Endothelial cell of umbilical vein (primary cell): ENCODE data around the gene SELENOT. TPM values are rescaled to one million over a fixed set of nuclear protein-coding genes. Genes with fewer than 3 reads are reported as not detected.

ENCODE experiments used
- BruUV-seq: library from RNA; stranded (reverse); fragments of 400-500 nt; replicated peaks from 2 replicates; lab custom pipeline; 2021; lab: Mats Ljungman, UMichigan
- CTCF ChIA-PET: fragments of 300-600, 350-600 bp; sonication (Branson Sonifier 250); formaldehyde crosslinking; loops from one replicate; lab custom pipeline; 2021; ENCODE audit warnings: antibody characterized with exemption, inconsistent platforms; lab: Charles Lee
- POLR2A ChIA-PET: fragments of 300-600, 350-600 bp; sonication (Branson Sonifier 250); formaldehyde crosslinking; loops from one replicate; lab custom pipeline; 2021; ENCODE audit warnings: antibody characterized with exemption, inconsistent platforms; lab: Charles Lee
- DNase-seq: peaks from one replicate; pipeline ENCODE4 v3.0.0-alpha.2; 2011; ENCODE audit warnings: low read depth, low spot score
- FAIRE-seq: peaks from 2 replicates; lab custom pipeline; 2011; peaks lifted over from hg19 to GRCh38; lab: Jason Lieb, UNC
- H2AFZ ChIP-seq: 2 replicates; pipeline ENCODE4 v1.6.0; 2012; ENCODE audit warnings: low read depth, low read length, control low read depth, inconsistent platforms
- H3K27ac ChIP-seq: 2 replicates; pipeline ENCODE4 v1.5.1; 2011; ENCODE audit warnings: low read depth, mild to moderate bottlenecking, control low read depth, low read length, moderate library complexity; ENCODE audit not compliant: insufficient read depth
- H3K27me3 ChIP-seq, 2 experiments: 2 replicates each; pipeline versions ENCODE4 v1.6.0 to v1.6.1; 2011; ENCODE audit warnings: low read length in 2 of 2, mixed read lengths in 1 of 2; ENCODE audit not compliant: control insufficient read depth in 2 of 2, insufficient read depth in 2 of 2
- H3K36me3 ChIP-seq, 2 experiments: 2 replicates in 1 of 2; 3 replicates in 1 of 2; pipeline ENCODE4 v1.5.1; 2011; ENCODE audit warnings: low read length in 2 of 2, mild to moderate bottlenecking in 1 of 2, moderate library complexity in 1 of 2; ENCODE audit not compliant: control insufficient read depth in 2 of 2, insufficient read depth in 2 of 2; ENCODE audit errors: extremely low read depth in 1 of 2
- H3K4me1 ChIP-seq: 3 replicates; pipeline ENCODE4 v1.5.1; 2011; ENCODE audit warnings: mild to moderate bottlenecking, low read length; ENCODE audit not compliant: control insufficient read depth, insufficient read depth; ENCODE audit errors: extremely low read depth
- H3K4me2 ChIP-seq: 2 replicates; pipeline ENCODE4 v1.6.1; 2011; ENCODE audit warnings: low read length, control low read depth, mixed read lengths; ENCODE audit not compliant: insufficient read depth
- H3K4me3 ChIP-seq, 3 experiments: fragments of 200-600 bp in 1 of 3; sonication (generic), shearing (Covaris generic) in 1 of 3; replicated peaks in 1 of 3; 2 replicates each; pipeline ENCODE4 v1.5.1; 2011 to 2016; ENCODE audit warnings: control low read depth in 3 of 3, low read length in 3 of 3, mild to moderate bottlenecking in 2 of 3, inconsistent platforms in 1 of 3, low read depth in 1 of 3, moderate library complexity in 1 of 3; ENCODE audit not compliant: insufficient read depth in 1 of 3
- H3K79me2 ChIP-seq: 2 replicates; pipeline ENCODE4 v1.6.0; 2012; ENCODE audit warnings: low read length, inconsistent platforms; ENCODE audit not compliant: control insufficient read depth, insufficient read depth
- H3K9ac ChIP-seq: replicated peaks from 2 replicates; pipeline ENCODE3; 2011; ENCODE audit warnings: low read length, control low read depth; ENCODE audit not compliant: insufficient read depth; ENCODE audit errors: extremely low read depth
- H3K9me1 ChIP-seq: replicated peaks from 3 replicates; pipeline ENCODE4 v1.6.0; 2011; ENCODE audit warnings: mild to moderate bottlenecking, low read length; ENCODE audit not compliant: control insufficient read depth, insufficient read depth; ENCODE audit errors: extremely low read depth
- H3K9me3 ChIP-seq: replicated peaks from 2 replicates; pipeline ENCODE4 v1.5.1; 2012; ENCODE audit warnings: low read length, inconsistent platforms; ENCODE audit not compliant: control insufficient read depth, insufficient read depth
- H4K20me1 ChIP-seq: replicated peaks from 2 replicates; pipeline ENCODE3; 2011; ENCODE audit warnings: mild to moderate bottlenecking, low read length; ENCODE audit not compliant: control insufficient read depth, insufficient read depth; ENCODE audit errors: extremely low read depth
- CTCF ChIP-seq, 2 donors: IDR thresholded peaks; 1 replicate in 1 of 2; 2 replicates in 1 of 2; pipeline ENCODE4 v1.5.1; 2011; ENCODE audit warnings: low read length in 2 of 2, mild to moderate bottlenecking in 2 of 2, moderate library complexity in 2 of 2, control low read depth in 1 of 2, inconsistent platforms in 1 of 2, low read depth in 1 of 2; ENCODE audit not compliant: insufficient read depth in 1 of 2; ENCODE audit errors: extremely low read depth in 1 of 2
- EZH2 ChIP-seq: IDR thresholded peaks from 2 replicates; pipeline ENCODE4 v1.6.1; 2012; ENCODE audit warnings: borderline replicate concordance, low read depth, mild to moderate bottlenecking, moderate library complexity, low read length, inconsistent platforms; ENCODE audit not compliant: severe bottlenecking
- FOS ChIP-seq: IDR thresholded peaks from 2 replicates; pipeline ENCODE4 v1.6.1; 2011; ENCODE audit warnings: mild to moderate bottlenecking, low read length, moderate library complexity, borderline replicate concordance; ENCODE audit not compliant: insufficient read depth
- GATA2 ChIP-seq: IDR thresholded peaks from 2 replicates; pipeline ENCODE4 v1.7.0; 2011; ENCODE audit warnings: low read depth, mild to moderate bottlenecking, moderate library complexity, mixed read lengths, low read length; ENCODE audit not compliant: insufficient read length, insufficient read depth
- JUN ChIP-seq: IDR thresholded peaks from 2 replicates; pipeline ENCODE4 v1.6.1; 2011; ENCODE audit warnings: borderline replicate concordance, low read depth; ENCODE audit not compliant: insufficient read length, insufficient read depth
- MAX ChIP-seq: IDR thresholded peaks from 2 replicates; pipeline ENCODE4 v1.6.1; 2011; ENCODE audit not compliant: insufficient read depth, insufficient read length
- MYC ChIP-seq: IDR thresholded peaks from one replicate; pipeline ENCODE4 v1.6.1; 2011; ENCODE audit warnings: mild to moderate bottlenecking, low read depth, low read length
- POLR2A ChIP-seq: IDR thresholded peaks from 2 replicates; pipeline ENCODE4 v1.6.1; 2012; ENCODE audit warnings: low read depth, mild to moderate bottlenecking, control low read depth, low read length
- dilution Hi-C: fragments of 300-500 bp; cut with MboI; formaldehyde crosslinking; loops from one replicate; pipeline ENCODE4 v1.15.0; 2019; ENCODE audit warnings: low sequenced_read_pairs; ENCODE audit not compliant: extremely low pct_ligation_motif_present
- intact Hi-C: fragments of 100-400 bp; cut with micrococcal nuclease; formaldehyde crosslinking; loops from one replicate; pipeline ENCODE4 v1.10.0; 2022
- polyA plus RNA-seq, 4 experiments: library from polyadenylated mRNA; depleted of rRNA in 3 of 4; stranded (reverse) in 3 of 4; unstranded in 1 of 4; fragments of >200 nt; gene quantifications; 2 replicates each; pipeline versions ENCODE4 v1.2.1 to v1.2.3, GENCODE V29; 2011 to 2012; ENCODE audit warnings: missing spikeins in 1 of 4
- total RNA-seq: library from RNA; stranded (reverse); gene quantifications from 2 replicates; pipeline ENCODE4 v1.2.3, GENCODE V29; 2021

Gene SELENOT
- total and polyA plus RNA-seq, 2 donors (not counting 3 experiments of a cell fraction or from before 2014, with no cell fraction given), result 103 to 299 TPM

GRCh38 chr3:150635076-150635475 lies 32.0 kb downstream of the SELENOT start:
- intact Hi-C loops, result no loop called here
- TF ChIP-seq MYC (no peak), JUN (no peak), POLR2A (no peak), CTCF (IDR thresholded peaks at IDR 0.05; ENCODE audit: extremely low read depth in 1 of 2, insufficient read depth in 1 of 2, low read depth in 1 of 2, low read length in 2 of 2) (no peak), EZH2 (no peak), GATA2 (no peak), FOS (no peak), MAX (no peak)
- H4K20me1 ChIP-seq, result no peaks in the 10 kb centered on the region
- H2AFZ ChIP-seq, result no peak overlapping the region
- no peaks in the 10 kb centered on the region for H3K4me1 ChIP-seq
- no peaks in the 10 kb centered on the region for H3K9me3 ChIP-seq
- H3K9me1 ChIP-seq, result no peaks in the 10 kb centered on the region
- DNase-seq, result peak; percentile 45
- BruUV-seq, result no TSS peak
- no peak overlapping the region for H3K4me2 ChIP-seq
- no peaks in the 10 kb centered on the region for H3K27me3 ChIP-seq
- dilution Hi-C loops, result no loop called here
- FAIRE-seq, result no peak
- ChIA-PET CTCF (interaction anchor here (0.9 to 1.9 kb wide), 2 partner anchors 27 to 107 kb away, joined by 3 to 4 read pairs; no protein-coding TSS in a partner anchor), POLR2A (no interaction called here)
- H3K9ac ChIP-seq, result no peak overlapping the region
- no peaks in the 10 kb centered on the region for H3K36me3 ChIP-seq
- no peak overlapping the region for H3K4me3 ChIP-seq
- H3K79me2 ChIP-seq, result no peaks in the 10 kb centered on the region
- H3K27ac ChIP-seq, result no peak overlapping the region
